Measurements from ENCODE around the gene RNF141.

RNF141 gene

DNA sequence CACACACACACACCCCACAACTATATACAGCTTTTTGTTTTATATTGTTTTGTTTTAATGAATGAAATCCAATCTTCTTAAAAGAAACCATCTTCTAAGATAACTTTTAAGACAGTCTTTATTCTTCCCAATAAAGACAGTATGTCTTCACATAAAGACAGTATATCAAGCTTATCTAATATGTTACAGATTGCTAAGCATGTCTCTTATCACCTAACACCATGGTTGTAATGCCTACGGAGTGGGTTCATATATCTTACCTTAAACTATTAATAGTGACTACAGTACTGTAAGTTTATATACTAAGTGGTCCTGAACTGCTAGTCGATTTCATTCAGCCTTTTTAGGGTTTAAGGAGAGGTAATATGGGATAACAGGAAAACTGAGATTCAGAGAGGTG is 8.5 kb downstream of the RNF141 start:
- Histone ChIP-seq H3K4me3 (ENCODE audit: low read depth in 1 of 2, low read length in 2 of 2) (no peak overlapping the region), H3K4me1 (ENCODE audit: insufficient read depth, low read length) (no peaks in the 10 kb centered on the region), H3K9me3 (ENCODE audit: insufficient read depth, low read length, severe bottlenecking) (no peaks in the 10 kb centered on the region), H3K4me2 (ENCODE audit: insufficient read depth, low read length) (no peak overlapping the region), H4K20me1 (ENCODE audit: insufficient read depth, low read length) (no peaks in the 10 kb centered on the region), H3K9ac (ENCODE audit: low read depth, low read length) (no peak overlapping the region), H3K79me2 (ENCODE audit: insufficient read depth, low read length) (no peaks in the 10 kb centered on the region), H2AFZ (ENCODE audit: low read depth, low read length) (no peak overlapping the region), H3K27ac (ENCODE audit: low read length) (no peak overlapping the region), H3K36me3 (ENCODE audit: insufficient read depth, low read length) (peaks cover 38% of the 10 kb centered on the region; the same call in 1 of the 2 replicates), H3K27me3 (ENCODE audit: insufficient read depth, low read length, poor library complexity) (no peaks in the 10 kb centered on the region)
- ATAC-seq (ENCODE audit: insufficient read depth, low read depth) (no peak), DNase-seq (no peak)
- TF ChIP-seq, protein P1, sequence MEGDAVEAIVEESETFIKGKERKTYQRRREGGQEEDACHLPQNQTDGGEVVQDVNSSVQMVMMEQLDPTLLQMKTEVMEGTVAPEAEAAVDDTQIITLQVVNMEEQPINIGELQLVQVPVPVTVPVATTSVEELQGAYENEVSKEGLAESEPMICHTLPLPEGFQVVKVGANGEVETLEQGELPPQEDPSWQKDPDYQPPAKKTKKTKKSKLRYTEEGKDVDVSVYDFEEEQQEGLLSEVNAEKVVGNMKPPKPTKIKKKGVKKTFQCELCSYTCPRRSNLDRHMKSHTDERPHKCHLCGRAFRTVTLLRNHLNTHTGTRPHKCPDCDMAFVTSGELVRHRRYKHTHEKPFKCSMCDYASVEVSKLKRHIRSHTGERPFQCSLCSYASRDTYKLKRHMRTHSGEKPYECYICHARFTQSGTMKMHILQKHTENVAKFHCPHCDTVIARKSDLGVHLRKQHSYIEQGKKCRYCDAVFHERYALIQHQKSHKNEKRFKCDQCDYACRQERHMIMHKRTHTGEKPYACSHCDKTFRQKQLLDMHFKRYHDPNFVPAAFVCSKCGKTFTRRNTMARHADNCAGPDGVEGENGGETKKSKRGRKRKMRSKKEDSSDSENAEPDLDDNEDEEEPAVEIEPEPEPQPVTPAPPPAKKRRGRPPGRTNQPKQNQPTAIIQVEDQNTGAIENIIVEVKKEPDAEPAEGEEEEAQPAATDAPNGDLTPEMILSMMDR (IDR thresholded peaks at IDR 0.05; ENCODE audit: borderline replicate concordance, extremely low read depth, low read length, poor library complexity, severe bottlenecking): no peak
- TF ChIP-seq EZH2 (IDR thresholded peaks at IDR 0.05; ENCODE audit: borderline replicate concordance, low read depth, low read length, severe bottlenecking): no peak

DNA sequence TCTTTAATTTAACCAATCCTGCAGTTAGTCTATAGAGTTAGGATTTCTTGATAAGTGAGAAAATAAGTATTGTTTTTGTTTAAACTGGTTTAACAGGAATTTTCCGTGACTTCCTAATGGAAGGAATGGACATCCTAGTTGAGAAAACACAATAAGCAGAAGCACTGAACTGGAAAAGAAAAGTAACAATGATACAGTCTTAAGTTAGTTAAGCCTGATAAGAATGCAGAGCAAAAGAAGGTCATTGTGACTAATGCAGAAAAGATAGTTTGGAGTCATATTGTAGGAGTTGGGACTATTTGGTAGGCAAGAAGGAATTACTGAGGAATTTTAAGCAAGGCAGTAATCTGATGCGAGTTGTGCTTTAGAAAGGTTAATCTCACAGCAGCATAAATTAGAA is 11.7 kb downstream of the RNF141 start:
- H2AFZ ChIP-seq (ENCODE audit: low read depth, low read length): no peak overlapping the region
- no peaks in the 10 kb centered on the region for H3K79me2 ChIP-seq (ENCODE audit: insufficient read depth, low read length)
- DNase-seq (no peak), ATAC-seq (ENCODE audit: insufficient read depth, low read depth) (no peak)
- no peak for TF ChIP-seq EZH2 (IDR thresholded peaks at IDR 0.05; ENCODE audit: borderline replicate concordance, low read depth, low read length, severe bottlenecking)
- TF ChIP-seq, protein P1 (IDR thresholded peaks at IDR 0.05; ENCODE audit: borderline replicate concordance, extremely low read depth, low read length, poor library complexity, severe bottlenecking): no peak
- H3K9ac ChIP-seq (ENCODE audit: low read depth, low read length): no peak overlapping the region
- no peak overlapping the region for H3K4me2 ChIP-seq (ENCODE audit: insufficient read depth, low read length)
- H3K27me3 ChIP-seq (ENCODE audit: insufficient read depth, low read length, poor library complexity): no peaks in the 10 kb centered on the region
- no peaks in the 10 kb centered on the region for H3K4me1 ChIP-seq (ENCODE audit: insufficient read depth, low read length)
- H3K27ac ChIP-seq (ENCODE audit: low read length): no peak overlapping the region
- no peaks in the 10 kb centered on the region for H4K20me1 ChIP-seq (ENCODE audit: insufficient read depth, low read length)
- no peaks in the 10 kb centered on the region for H3K9me3 ChIP-seq (ENCODE audit: insufficient read depth, low read length, severe bottlenecking)
- H3K4me3 ChIP-seq (ENCODE audit: low read depth in 1 of 2, low read length in 2 of 2): no peak overlapping the region
- H3K36me3 ChIP-seq (ENCODE audit: insufficient read depth, low read length): peaks cover 65% of the 10 kb centered on the region

DNA sequence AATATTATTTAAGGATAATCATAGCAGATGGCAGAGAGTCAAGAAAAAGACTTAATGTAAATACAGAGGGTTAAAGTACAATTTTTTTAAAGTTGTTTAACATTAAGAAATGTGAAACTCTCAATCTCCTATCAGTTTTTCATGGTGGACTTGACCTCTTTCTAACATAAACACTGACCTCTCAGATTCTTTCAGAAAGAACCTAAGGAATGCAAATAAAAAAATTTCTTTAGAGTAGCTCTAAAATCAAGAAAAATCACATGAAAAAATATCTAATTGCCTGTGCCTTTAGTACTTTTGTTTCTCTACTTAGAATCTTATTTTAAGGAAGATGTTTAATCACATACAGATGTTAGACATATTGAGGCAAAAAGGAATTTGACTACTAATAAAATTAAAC is 12.9 kb downstream of the RNF141 start:
- Histone ChIP-seq H3K4me1 (ENCODE audit: insufficient read depth, low read length) (no peaks in the 10 kb centered on the region), H3K79me2 (ENCODE audit: insufficient read depth, low read length) (no peaks in the 10 kb centered on the region), H3K4me2 (ENCODE audit: insufficient read depth, low read length) (no peak overlapping the region), H3K36me3 (ENCODE audit: insufficient read depth, low read length) (peaks cover 68% of the 10 kb centered on the region), H3K9ac (ENCODE audit: low read depth, low read length) (no peak overlapping the region), H4K20me1 (ENCODE audit: insufficient read depth, low read length) (no peaks in the 10 kb centered on the region), H2AFZ (ENCODE audit: low read depth, low read length) (no peak overlapping the region), H3K27me3 (ENCODE audit: insufficient read depth, low read length, poor library complexity) (no peaks in the 10 kb centered on the region), H3K27ac (ENCODE audit: low read length) (no peak overlapping the region), H3K4me3 (ENCODE audit: low read depth in 1 of 2, low read length in 2 of 2) (no peak overlapping the region), H3K9me3 (ENCODE audit: insufficient read depth, low read length, severe bottlenecking) (no peaks in the 10 kb centered on the region)
- no peak for TF ChIP-seq EZH2 (IDR thresholded peaks at IDR 0.05; ENCODE audit: borderline replicate concordance, low read depth, low read length, severe bottlenecking)
- TF ChIP-seq, protein P1 (IDR thresholded peaks at IDR 0.05; ENCODE audit: borderline replicate concordance, extremely low read depth, low read length, poor library complexity, severe bottlenecking): no peak
- no peak for DNase-seq
- no peak for ATAC-seq (ENCODE audit: insufficient read depth, low read depth)
